Germinal center (tissue), 1 donor: Measurements from ENCODE around the gene MAD1L1.

ENCODE experiments used
- DNase-seq: peaks from one replicate; pipeline ENCODE4 v3.0.0; 2012; ENCODE audit warnings: mixed read lengths, low spot score

MAD1L1 gene

DNA sequence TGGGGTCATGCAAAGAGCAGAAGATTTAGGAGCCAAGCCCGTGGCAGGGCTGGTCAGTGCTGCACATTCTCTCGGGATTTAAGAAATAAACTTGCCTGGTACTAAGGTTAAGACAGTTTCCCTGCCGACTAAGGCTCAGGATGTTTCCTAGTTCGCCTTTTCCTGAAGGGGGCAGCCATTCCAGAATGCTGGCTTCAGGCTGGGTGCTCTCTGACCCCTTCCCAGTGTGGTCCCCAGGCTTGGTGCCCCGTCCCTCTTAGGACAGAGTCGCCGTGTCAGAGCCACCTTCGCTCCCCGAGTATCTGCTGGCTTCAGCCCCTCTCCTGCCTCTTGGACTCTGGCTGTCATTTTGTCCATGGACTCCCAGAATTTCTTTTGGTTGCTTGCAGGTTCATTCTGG is 445.5 kb downstream of the MAD1L1 start:
- DNase-seq: no peak

DNA sequence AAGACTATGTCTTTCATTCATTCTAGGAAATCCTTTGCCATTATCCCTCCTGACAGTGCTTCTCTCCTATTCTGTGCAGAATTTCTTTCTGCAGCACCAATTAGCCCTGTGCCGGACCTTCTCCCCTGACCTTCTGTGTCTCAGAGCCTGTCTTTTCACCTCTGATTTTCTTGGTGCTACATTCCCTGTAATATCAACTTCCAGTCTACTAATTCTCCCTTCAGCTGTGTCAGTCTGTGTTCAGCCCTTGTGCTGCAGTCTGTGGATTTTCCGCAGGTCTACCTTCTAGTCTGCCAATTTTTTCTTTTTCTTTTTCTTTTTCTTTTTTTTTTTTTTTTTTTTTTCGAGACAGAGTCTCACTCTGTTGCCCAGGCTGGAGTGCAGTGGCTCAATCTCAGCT is 446.9 kb downstream of the MAD1L1 start:
- no peak for DNase-seq

DNA sequence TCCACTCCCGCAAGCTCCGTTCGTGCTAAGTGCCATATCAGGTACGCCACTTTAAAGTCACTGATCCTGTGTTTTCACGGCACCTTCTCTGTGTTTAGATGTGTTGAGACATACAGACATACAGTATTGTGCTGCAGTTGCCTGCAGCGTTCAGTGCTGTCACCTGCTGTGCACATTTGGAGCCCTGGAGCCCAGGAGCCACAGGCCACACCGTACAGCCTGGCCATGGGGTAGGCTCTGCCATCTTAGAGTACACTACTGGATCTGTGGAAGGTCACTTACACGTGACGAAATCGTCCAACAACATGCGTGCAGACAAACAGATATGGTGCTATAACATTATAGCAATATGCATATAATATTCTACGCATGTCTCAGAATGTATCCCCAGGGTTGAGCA is 451.4 kb downstream of the MAD1L1 start:
- DNase-seq: no peak

DNA sequence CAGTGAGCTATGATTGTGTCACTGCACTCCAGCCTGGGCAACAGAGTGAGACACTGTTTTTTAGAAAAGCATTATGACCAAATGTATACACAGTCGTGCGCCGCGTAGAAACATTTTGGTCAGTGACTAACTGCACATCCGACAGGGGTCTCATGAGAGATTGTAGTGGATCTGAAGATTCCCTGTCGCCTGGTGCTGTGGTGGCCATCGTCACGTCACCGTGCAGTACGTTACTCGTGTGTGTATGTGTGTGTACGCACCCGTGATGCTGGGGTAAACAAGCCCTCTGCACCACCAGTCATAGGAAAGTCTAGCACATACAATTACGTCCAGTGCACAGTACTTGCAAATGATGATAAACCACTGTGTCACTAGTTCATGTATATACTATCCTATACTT is 453.3 kb downstream of the MAD1L1 start:
- DNase-seq: no peak

DNA sequence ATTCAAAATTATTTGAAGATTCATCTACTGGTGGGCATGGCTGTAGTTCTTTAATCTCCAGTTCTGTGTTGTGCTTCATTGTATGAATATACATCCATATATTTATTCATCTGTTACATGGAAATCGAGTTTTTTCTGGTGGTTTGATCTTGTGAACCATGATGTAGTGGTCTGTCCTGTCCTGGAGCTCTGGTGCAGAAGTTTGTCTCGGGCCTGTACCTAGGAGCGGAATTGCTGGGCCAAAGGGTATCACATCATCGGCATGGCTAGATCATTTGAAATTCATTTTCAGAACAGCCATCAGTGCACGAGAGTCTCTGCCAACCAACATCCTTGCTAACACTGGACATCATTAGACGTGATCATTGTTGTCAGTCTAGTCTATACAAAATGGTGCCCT is 455.6 kb downstream of the MAD1L1 start:
- DNase-seq: no peak

DNA sequence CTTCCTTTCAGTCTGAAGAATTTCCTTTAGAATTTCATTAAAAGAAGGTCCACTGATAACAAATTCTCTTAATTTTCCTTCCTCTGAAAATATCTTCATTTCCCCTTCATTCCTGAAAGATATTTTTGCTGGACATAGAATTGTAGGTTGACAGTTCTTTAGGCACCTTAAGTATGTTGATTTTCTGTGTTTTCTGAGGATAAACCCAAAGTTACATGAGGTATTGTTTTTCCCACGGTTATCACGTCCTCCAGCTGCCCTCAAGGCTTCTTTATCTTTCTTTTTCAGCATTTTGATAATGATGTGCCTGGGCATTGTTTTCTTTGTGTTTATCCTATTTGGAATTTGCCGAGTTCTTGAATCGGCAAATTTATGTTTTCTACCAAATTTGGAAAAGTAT is 457.4 kb downstream of the MAD1L1 start:
- DNase-seq: no peak

DNA sequence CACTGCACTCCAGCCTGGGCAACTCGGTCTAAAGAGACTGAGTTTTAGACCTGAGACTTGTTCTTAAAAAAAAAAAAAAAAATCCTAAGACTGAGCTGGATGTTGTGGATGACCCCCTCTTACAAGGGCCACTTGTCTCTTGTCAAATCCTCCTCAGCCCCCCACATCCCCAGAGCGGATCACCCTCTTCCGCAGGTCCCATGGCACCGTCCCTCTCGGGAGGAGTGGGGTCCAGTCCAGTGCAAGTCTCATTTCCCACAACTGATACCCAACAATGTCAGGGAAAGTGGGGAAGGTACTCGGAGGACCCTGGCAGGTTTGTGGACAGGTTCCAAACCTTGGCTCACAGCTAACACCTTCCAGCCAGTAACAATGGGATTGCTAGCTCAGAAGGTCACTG is 462.4 kb downstream of the MAD1L1 start:
- DNase-seq: no peak

DNA sequence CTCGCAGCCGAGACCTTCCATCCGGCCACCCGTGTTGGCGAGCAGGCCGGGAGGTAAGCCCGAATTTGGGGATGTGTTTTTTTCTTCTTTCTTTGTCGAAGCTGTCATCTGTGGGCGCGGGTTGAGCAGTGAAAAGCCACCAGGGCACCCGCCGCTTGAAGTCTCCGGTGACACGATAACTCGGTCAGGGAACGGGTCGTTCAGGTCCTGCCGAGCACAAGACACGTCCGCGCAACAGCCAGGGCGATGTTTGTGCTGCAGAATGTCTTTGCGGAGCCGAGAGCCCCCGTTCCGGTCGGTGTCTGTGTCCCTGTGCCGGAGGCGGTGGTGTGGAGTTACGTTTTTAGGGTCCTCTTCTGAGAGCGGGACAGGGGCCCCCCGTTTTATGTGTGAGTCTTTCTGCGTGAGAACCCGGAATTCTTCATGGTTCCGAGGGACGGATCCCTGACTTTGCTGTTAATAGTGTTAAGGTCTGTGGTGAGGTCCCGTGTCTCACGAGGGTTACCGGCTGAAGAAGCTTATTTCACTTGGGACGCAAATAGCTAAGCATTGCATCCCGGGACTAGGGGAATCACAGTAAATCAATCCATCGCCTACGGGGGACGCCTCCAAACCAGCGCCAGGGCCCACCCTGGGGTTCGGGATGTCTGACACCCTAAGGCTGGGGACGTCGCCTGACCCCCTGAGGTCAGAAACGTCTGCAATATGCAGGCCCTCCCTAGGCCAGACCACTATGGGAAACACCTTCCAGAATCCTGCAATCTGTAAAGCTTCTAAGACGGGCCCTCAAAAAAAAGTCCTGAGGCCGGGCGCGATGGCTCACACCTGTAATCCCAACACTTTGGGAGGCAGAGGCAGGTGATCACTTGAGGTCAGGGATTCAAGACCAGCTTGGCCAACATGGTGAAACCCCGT is 463.2 kb downstream of the MAD1L1 start:
- no peak for DNase-seq

DNA sequence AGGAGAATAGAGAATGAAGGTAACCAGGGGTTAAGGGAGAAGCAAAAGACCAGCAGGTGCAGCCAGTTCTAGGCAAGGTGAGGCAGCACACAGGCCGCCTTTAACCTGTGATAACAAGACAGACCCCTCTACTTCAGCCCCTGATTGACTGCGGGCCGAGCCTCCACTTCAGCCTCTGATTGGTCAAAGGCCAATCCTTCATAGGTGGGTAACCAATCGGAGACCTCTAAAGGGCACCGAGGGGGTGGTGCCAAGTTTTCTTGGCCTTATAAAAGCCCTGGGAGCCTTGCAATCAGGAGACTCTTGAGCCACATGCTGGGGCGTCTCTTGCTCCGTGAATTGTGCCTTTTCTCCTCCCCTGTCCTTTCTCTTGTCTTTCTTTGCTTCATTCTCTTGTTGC is 463.9 kb downstream of the MAD1L1 start:
- DNase-seq: no peak

DNA sequence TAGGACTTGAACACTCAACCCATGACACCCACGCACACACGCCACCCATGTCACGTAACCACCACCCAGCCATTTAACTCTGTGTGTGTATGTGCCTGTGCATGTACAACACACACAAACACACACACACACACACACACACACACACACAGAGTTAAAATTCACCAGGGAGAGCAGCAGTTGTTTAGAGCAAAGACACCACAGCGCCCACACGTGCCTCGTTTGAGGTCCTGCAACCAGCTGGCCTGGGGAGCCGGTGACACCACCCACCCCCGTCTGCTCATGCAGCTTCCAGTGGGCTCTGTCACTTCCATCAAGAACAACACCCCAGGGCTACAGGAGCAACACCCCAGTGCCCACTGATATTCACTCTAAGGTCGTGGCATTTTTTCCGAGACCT is 465.2 kb downstream of the MAD1L1 start:
- no peak for DNase-seq
